ENCODE measurements around the gene SLCO2B1.

Gene SLCO2B1

DNA sequence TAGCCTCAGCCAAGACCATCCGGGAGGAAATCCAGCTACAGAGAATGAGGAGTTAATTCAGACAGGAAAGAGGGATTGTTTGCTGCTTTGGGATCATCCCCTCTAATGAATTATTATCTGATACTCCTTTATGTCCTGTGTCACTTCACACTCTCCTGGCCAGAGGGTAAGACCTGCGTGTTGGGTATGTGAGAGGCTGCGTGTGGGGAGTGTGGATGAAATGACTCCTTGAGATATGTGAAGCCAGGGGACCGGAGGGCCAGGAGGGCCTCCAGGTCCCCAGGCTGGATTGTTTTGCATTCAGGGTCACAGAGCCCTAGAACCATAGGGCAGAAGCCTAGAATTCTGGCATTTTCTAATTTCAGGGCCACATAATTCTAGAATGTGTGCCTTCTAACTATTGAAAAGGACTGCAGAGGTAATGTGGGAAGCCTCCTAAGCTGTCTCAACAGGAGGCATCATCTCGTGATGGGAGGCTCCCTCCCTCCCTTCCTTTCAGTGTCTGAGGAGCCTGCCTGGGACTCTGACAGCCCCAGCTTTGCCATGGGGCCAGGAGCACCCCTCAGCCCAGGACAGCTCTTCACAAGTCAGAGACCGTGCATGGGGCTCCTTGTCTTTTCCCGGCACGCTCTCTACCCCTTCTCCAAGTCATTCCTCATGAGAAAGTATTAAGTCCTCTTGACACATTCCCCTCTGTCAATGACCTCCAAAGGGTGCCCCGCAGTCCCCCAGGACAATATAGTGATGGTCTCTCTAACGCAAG, 93.3 kb downstream of the SLCO2B1 start:
- no peak for FAIRE-seq
- no peak for DNase-seq (ENCODE audit: insufficient read length, low spot score)

- FAIRE-seq (no peak), DNase-seq (ENCODE audit: insufficient read length, low spot score) (no peak)
These were observed 94.6 kb downstream of the SLCO2B1 start for GRCh38 chr11:75245356-75246005.

DNA sequence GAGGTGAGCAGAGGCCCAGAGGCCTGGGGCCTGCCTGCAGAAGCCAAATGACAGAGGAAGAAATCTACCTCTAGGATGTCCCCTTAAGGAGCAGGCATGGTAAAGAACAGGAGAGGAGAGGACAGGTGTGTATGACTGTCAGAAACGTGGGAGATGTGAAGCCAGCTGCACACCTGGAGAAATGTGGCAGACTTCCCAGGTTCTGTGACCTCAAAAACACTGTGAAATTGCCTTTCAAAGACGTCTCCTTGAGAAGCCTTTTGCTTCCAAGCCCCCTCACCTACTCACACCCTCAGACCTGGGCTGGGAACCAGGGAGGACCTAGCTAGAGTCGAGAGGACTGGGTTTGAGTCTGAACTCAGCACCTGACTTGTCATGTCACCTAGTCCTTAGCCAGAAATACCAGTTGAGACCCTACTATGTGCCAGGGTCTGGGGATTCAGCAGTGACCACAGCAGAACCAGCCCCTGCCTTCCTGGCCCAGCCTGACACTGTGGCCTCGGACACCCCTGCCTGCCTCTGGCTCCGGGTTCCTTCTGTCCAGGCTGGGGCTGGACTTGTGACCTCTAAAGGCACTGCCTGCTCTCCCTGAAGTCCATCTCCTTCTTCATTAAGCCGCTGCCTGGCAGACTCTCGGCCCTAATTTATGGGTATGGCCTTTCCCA, 95.2 kb downstream of the SLCO2B1 start:
- no peak for DNase-seq (ENCODE audit: insufficient read length, low spot score)
- FAIRE-seq = no peak

DNA sequence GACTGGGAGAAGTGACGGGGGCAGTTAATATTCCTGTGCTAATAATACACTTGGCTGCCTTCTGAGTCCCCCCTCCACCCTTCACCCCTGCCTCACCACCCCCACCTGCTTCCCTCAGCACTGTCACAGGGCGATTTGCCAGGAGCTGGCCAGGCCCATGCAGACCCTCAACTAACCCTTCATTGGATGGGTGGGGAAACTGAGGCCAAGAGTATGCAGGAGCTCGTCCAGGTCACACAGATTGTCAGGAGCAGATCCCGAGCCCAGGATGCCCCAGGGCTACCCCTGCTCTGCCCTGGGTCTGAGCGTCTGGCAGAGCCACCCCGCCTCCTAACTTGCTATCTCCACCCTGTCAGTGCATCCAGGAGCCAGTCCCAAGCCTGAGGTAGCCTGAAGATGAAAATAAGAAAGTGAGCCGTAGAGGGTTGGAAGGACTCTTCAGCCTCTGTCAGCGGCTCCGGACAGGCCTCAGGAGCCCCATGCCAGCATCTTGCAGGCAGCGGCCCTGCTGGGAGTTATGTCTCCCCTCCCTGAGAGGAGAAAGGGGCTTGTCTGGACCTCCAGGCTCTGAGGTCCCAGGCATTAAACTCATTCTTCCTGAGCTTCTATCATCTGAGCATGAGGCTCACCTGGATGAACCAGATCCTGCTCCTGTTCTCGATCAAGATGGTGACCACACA, 95.9 kb downstream of the SLCO2B1 start:
- no peak for FAIRE-seq
- DNase-seq (ENCODE audit: insufficient read length, low spot score) = no peak

DNA sequence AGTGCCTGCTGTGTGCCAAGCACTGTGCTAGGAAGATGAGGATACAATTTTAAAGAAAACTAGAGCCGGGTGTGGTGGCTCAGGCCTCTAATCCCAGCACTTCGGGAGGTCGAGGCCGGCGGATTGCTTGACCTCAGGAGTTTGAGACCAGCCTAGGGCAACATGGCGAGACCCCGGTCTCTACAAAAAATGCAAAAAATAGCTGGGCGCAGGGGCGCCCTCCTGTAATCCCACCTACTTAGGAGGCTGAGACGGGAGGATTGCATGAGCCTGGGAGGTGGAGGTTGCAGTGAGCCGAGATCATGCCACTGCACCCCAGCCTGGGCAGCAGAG, 98.0 kb downstream of the SLCO2B1 start:
- DNase-seq (ENCODE audit: insufficient read length, low spot score) (no peak), FAIRE-seq (peak; percentile 87)

GRCh38 chr11:75249704-75250103, 98.8 kb downstream of the SLCO2B1 start:
- FAIRE-seq (no peak), DNase-seq (ENCODE audit: insufficient read length, low spot score) (no peak)

DNA sequence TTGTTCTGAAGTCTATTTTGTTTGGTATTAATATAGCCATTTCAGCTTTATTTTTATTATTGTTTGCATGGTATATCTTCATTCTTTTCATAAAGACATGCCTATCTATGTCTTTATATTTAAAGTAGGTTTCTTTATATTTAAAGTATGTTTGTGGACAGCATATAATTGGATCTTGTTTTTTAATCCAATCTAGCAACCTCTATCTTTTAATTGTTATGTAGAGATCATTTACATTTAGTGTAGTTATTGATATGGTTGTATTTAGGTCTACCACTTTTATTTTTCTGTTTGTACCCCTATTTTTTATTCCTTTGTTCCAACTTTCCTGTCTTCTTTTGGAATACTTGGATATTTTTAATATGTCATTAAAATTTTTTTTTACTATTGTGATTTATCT, 103.4 kb downstream of the SLCO2B1 start:
- FAIRE-seq = no peak
- no peak for DNase-seq (ENCODE audit: insufficient read length, low spot score)

Data from GM19239 (cell line).